ENCODE data around the gene VPS9D1.

DNA sequence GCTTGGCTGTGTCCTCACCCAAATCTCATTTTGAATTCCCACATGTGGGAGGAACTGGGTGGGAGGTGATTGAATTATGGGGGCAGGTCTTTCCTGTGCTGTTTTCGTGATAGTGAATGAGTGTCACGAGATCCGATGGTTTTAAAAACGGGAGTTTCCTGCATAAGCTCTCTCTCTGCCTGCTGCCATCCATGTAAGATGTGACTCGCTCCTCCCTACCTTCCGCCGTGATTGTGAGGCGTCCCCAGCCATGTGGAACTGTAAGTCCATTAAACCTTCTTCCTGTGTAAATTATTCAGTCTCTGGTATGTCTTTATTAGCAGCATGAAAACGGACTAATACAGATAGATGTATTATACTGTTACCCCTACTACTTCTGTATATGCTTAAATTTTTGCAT lies 59.5 kb downstream of the VPS9D1 start:
- TF ChIP-seq, protein P1, sequence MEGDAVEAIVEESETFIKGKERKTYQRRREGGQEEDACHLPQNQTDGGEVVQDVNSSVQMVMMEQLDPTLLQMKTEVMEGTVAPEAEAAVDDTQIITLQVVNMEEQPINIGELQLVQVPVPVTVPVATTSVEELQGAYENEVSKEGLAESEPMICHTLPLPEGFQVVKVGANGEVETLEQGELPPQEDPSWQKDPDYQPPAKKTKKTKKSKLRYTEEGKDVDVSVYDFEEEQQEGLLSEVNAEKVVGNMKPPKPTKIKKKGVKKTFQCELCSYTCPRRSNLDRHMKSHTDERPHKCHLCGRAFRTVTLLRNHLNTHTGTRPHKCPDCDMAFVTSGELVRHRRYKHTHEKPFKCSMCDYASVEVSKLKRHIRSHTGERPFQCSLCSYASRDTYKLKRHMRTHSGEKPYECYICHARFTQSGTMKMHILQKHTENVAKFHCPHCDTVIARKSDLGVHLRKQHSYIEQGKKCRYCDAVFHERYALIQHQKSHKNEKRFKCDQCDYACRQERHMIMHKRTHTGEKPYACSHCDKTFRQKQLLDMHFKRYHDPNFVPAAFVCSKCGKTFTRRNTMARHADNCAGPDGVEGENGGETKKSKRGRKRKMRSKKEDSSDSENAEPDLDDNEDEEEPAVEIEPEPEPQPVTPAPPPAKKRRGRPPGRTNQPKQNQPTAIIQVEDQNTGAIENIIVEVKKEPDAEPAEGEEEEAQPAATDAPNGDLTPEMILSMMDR (IDR thresholded peaks at IDR 0.05; ENCODE audit: low read length) = no peak
- TF ChIP-seq EZH2 (IDR thresholded peaks at IDR 0.05; ENCODE audit: borderline replicate concordance, low read length) = no peak

All from OCI-LY1 (cell line).